ENCODE results near the gene KRT28. TPM values are rescaled to one million over a fixed set of nuclear protein-coding genes. Genes with fewer than 3 reads are reported as not detected.

Gene KRT28
- total and polyA plus RNA-seq, 2 experiments from 2014 or later = not detected

GRCh38 chr17:40828454-40829044, 28.8 kb upstream of the KRT28 start:
- DNase-seq (ENCODE audit: low spot score) (no peak), ATAC-seq (no peak)
- H4K20me1 ChIP-seq (replicated peaks; ENCODE audit: insufficient read depth) = peaks cover 20% of the 10 kb centered on the region
- H3K9me3 Mint-ChIP-seq = no peaks in the 10 kb centered on the region
- no peak overlapping the region for H3K4me3 ChIP-seq
- TF ChIP-seq ZNF114 (CRISPR knock-in tag; IDR thresholded peaks at IDR 0.05) (no peak), STAT1 (IDR thresholded peaks at IDR 0.05; ENCODE audit: unreplicated experiment) (no peak), JUNB (IDR thresholded peaks at IDR 0.05; ENCODE audit: unreplicated experiment) (no peak), ZNF331 (CRISPR knock-in tag; IDR thresholded peaks at IDR 0.05; ENCODE audit: low read depth) (no peak)
- no peaks in the 10 kb centered on the region for H3K36me3 Mint-ChIP-seq (ENCODE audit: low read depth)
- peaks cover 82% of the 10 kb centered on the region for H3K27me3 ChIP-seq (ENCODE audit: insufficient read depth)
- H3F3A ChIP-seq (replicated peaks; ENCODE audit: low read depth) = no peaks in the 10 kb centered on the region
- H3K36me3 ChIP-seq (ENCODE audit: insufficient read depth) = no peaks in the 10 kb centered on the region
- H2AFZ ChIP-seq = no peak overlapping the region
- no peak overlapping the region for H3K4me2 ChIP-seq
- H3K27ac Mint-ChIP-seq = no peak overlapping the region
- no peak overlapping the region for H3K4me3 Mint-ChIP-seq
- peaks cover 16% of the 10 kb centered on the region for H3K27me3 Mint-ChIP-seq (ENCODE audit: insufficient read depth, low read depth, poor library complexity)
- no peaks in the 10 kb centered on the region for H3K9me2 ChIP-seq (ENCODE audit: insufficient read depth)
- H3K79me2 ChIP-seq (replicated peaks; ENCODE audit: insufficient read depth) = no peaks in the 10 kb centered on the region
- H3K4me1 Mint-ChIP-seq = peaks cover 6% of the 10 kb centered on the region
- no peak overlapping the region for H3K27ac ChIP-seq (ENCODE audit: low read depth)
- peaks cover 6% of the 10 kb centered on the region; the same call in 1 of the 2 replicates for H3K4me1 ChIP-seq (ENCODE audit: insufficient read depth)

GRCh38 chr17:40827746-40828453, 28.1 kb upstream of the KRT28 start:
- peaks cover 9% of the 10 kb centered on the region for H3K27me3 Mint-ChIP-seq (ENCODE audit: insufficient read depth, low read depth, poor library complexity)
- no peak overlapping the region for H3K27ac Mint-ChIP-seq
- H3K4me3 ChIP-seq = no peak overlapping the region
- H3K27ac ChIP-seq (ENCODE audit: low read depth) = no peak overlapping the region
- no peak for DNase-seq (ENCODE audit: low spot score)
- peaks cover 76% of the 10 kb centered on the region for H3K27me3 ChIP-seq (ENCODE audit: insufficient read depth)
- no peaks in the 10 kb centered on the region for H3K36me3 ChIP-seq (ENCODE audit: insufficient read depth)
- H4K20me1 ChIP-seq (replicated peaks; ENCODE audit: insufficient read depth) = peaks cover 14% of the 10 kb centered on the region; the same call in 1 of the 2 replicates
- no peak overlapping the region for H3K4me3 Mint-ChIP-seq
- H3K9me2 ChIP-seq (ENCODE audit: insufficient read depth) = no peaks in the 10 kb centered on the region
- ATAC-seq = no peak
- peaks cover 5% of the 10 kb centered on the region for H3K4me1 Mint-ChIP-seq
- TF ChIP-seq ZNF114 (CRISPR knock-in tag; IDR thresholded peaks at IDR 0.05) = no peak
- no peak for TF ChIP-seq STAT1 (IDR thresholded peaks at IDR 0.05; ENCODE audit: unreplicated experiment)
- TF ChIP-seq ZNF462 (CRISPR knock-in tag; IDR thresholded peaks at IDR 0.05) = no peak
- TF ChIP-seq CTCF (conservative IDR thresholded peaks at IDR 0.05; ENCODE audit: low read depth in 2 of 2) = no peak
- no peak for TF ChIP-seq NANOG (IDR thresholded peaks at IDR 0.05; ENCODE audit: borderline replicate concordance)
- TF ChIP-seq ZNF331 (CRISPR knock-in tag; IDR thresholded peaks at IDR 0.05; ENCODE audit: low read depth) = no peak
- no peak for TF ChIP-seq EZH2 (IDR thresholded peaks at IDR 0.05; ENCODE audit: low read depth, unreplicated experiment)
- no peak for TF ChIP-seq ETS1 (IDR thresholded peaks at IDR 0.05)
- H3K4me1 ChIP-seq (ENCODE audit: insufficient read depth) = peaks cover 4% of the 10 kb centered on the region; the same call in 1 of the 2 replicates
- no peaks in the 10 kb centered on the region for H3K79me2 ChIP-seq (replicated peaks; ENCODE audit: insufficient read depth)
- no peaks in the 10 kb centered on the region for H3K36me3 Mint-ChIP-seq (ENCODE audit: low read depth)
- H2AFZ ChIP-seq = no peak overlapping the region
- no peak overlapping the region for H3K4me2 ChIP-seq
- no peaks in the 10 kb centered on the region for H3K9me3 Mint-ChIP-seq
- H3F3A ChIP-seq (replicated peaks; ENCODE audit: low read depth) = no peaks in the 10 kb centered on the region

All from GM23338 (cell line).